Loucy (cell line): ENCODE measurements around the gene CHST11.

Experiments used
- H2AFZ ChIP-seq: fragments of 200-600 bp; sonication (generic); 2 replicates; pipeline ENCODE4 v1.6.0; 2016; ENCODE audit warnings: antibody characterized with exemption, mild to moderate bottlenecking, low read length, moderate library complexity
- H3F3A ChIP-seq: fragments of 200-600 bp; 2 replicates; pipeline ENCODE4 v1.6.0; 2016; ENCODE audit warnings: antibody characterized with exemption, low read depth, mild to moderate bottlenecking
- H3K27me3 ChIP-seq: fragments of 200-600 bp; sonication (generic); 2 replicates; pipeline ENCODE4 v1.6.1; 2014; ENCODE audit warnings: low read length, mild to moderate bottlenecking; ENCODE audit not compliant: insufficient read depth, poor library complexity, severe bottlenecking
- H3K36me3 ChIP-seq: fragments of 200-600 bp; sonication (generic); 2 replicates; pipeline ENCODE4 v1.6.1; 2016; ENCODE audit warnings: low read length; ENCODE audit not compliant: insufficient read depth
- H3K4me1 ChIP-seq: fragments of 200-600 bp; sonication (generic); 2 replicates; pipeline ENCODE4 v1.5.1; 2014; ENCODE audit warnings: low read length, mild to moderate bottlenecking; ENCODE audit not compliant: insufficient read depth, poor library complexity, severe bottlenecking
- H3K4me2 ChIP-seq: fragments of 200-600 bp; sonication (generic); 2 replicates; pipeline ENCODE4 v1.6.0; 2014; ENCODE audit warnings: antibody characterized with exemption, low read length, low read depth, mild to moderate bottlenecking; ENCODE audit not compliant: poor library complexity, severe bottlenecking
- H3K4me3 ChIP-seq: fragments of 200-600 bp; sonication (generic); 2 replicates; pipeline ENCODE4 v1.5.1; 2014; ENCODE audit warnings: low read length, mild to moderate bottlenecking, mixed read lengths; ENCODE audit not compliant: poor library complexity, severe bottlenecking
- H3K79me2 ChIP-seq: fragments of 200-600 bp; sonication (generic); 2 replicates; pipeline ENCODE4 v1.6.1; 2014; ENCODE audit warnings: low read length; ENCODE audit not compliant: insufficient read depth
- H3K9ac ChIP-seq: fragments of 200-600 bp; sonication (generic); 2 replicates; pipeline ENCODE4 v1.6.0; 2014; ENCODE audit warnings: mild to moderate bottlenecking, low read depth, low read length, moderate library complexity; ENCODE audit not compliant: poor library complexity, severe bottlenecking
- H3K9me2 ChIP-seq: fragments of 200-600 bp; sonication (generic); replicated peaks from 2 replicates; pipeline ENCODE4 v1.6.1; 2016; ENCODE audit warnings: low read depth, low read length, mixed read lengths
- H3K9me3 ChIP-seq: fragments of 200-600 bp; sonication (generic); 2 replicates; pipeline ENCODE4 v1.6.1; 2014; ENCODE audit warnings: mild to moderate bottlenecking, antibody characterized with exemption, low read length, low read depth; ENCODE audit not compliant: insufficient read depth
- H4K20me1 ChIP-seq: fragments of 200-600 bp; sonication (generic); 2 replicates; pipeline ENCODE4 v1.6.0; 2014; ENCODE audit warnings: antibody characterized with exemption, low read length, mild to moderate bottlenecking; ENCODE audit not compliant: insufficient read depth, poor library complexity, severe bottlenecking
- CTCF ChIP-seq: fragments of 200-600 bp; sonication (generic); conservative IDR thresholded peaks from 2 replicates; pipeline ENCODE4 v1.5.1; 2014; ENCODE audit warnings: mild to moderate bottlenecking, antibody characterized with exemption, low read length
- EZH2phosphoT487 ChIP-seq: fragments of 200-600 bp; IDR thresholded peaks from 2 replicates; pipeline ENCODE4 v1.6.1; 2018; ENCODE audit warnings: antibody characterized with exemption, mild to moderate bottlenecking, moderate library complexity, borderline replicate concordance

CHST11 gene

GRCh38 chr12:104652358-104652757 is 195.6 kb downstream of the CHST11 start:
- peaks cover 5% of the 10 kb centered on the region for H3K4me1 ChIP-seq
- H3K9me3 ChIP-seq, result no peaks in the 10 kb centered on the region
- no peak overlapping the region for H2AFZ ChIP-seq
- no peak for TF ChIP-seq EZH2phosphoT487
- no peak for TF ChIP-seq CTCF
- H3K9me2 ChIP-seq, result no peaks in the 10 kb centered on the region
- H3K27me3 ChIP-seq, result no peaks in the 10 kb centered on the region
- H3K4me2 ChIP-seq, result no peak overlapping the region
- H3K9ac ChIP-seq, result no peak overlapping the region
- H3K36me3 ChIP-seq, result peaks cover 89% of the 10 kb centered on the region
- H3K79me2 ChIP-seq, result peaks cover 100% of the 10 kb centered on the region
- no peak overlapping the region for H3K4me3 ChIP-seq
- H4K20me1 ChIP-seq, result peaks cover 98% of the 10 kb centered on the region
- H3F3A ChIP-seq, result no peaks in the 10 kb centered on the region

GRCh38 chr12:104652910-104653309 is 196.2 kb downstream of the CHST11 start:
- Histone ChIP-seq H3K4me2 (no peak overlapping the region), H3K9me2 (no peaks in the 10 kb centered on the region), H3K27me3 (no peaks in the 10 kb centered on the region), H3K4me3 (no peak overlapping the region), H4K20me1 (peaks cover 98% of the 10 kb centered on the region), H3K9me3 (no peaks in the 10 kb centered on the region), H3K36me3 (peaks cover 89% of the 10 kb centered on the region), H3K4me1 (peaks cover 5% of the 10 kb centered on the region), H3F3A (no peaks in the 10 kb centered on the region), H2AFZ (no peak overlapping the region), H3K79me2 (peaks cover 100% of the 10 kb centered on the region), H3K9ac (no peak overlapping the region)
- TF ChIP-seq EZH2phosphoT487 (no peak), CTCF (no peak)

GRCh38 chr12:104653730-104654664 is 197.2 kb downstream of the CHST11 start:
- Histone ChIP-seq H3K9ac (no peak overlapping the region), H3K27me3 (no peaks in the 10 kb centered on the region), H2AFZ (no peak overlapping the region), H3K79me2 (peaks cover 100% of the 10 kb centered on the region), H3K9me3 (no peaks in the 10 kb centered on the region), H3K36me3 (peaks cover 94% of the 10 kb centered on the region), H3K4me2 (no peak overlapping the region), H3K4me3 (no peak overlapping the region), H3K9me2 (no peaks in the 10 kb centered on the region), H4K20me1 (peaks cover 100% of the 10 kb centered on the region), H3K4me1 (peaks cover under 1% of the 10 kb centered on the region), H3F3A (no peaks in the 10 kb centered on the region)
- TF ChIP-seq EZH2phosphoT487 (no peak), CTCF (peak; percentile 71)
